GM21717 (cell line): ENCODE data around the gene ADISSP.

Experiments used
- ATAC-seq: cut with Tn5 transposase; IDR thresholded peaks from one replicate; pipeline ENCODE4 v1.9.1; 2021; ENCODE audit warnings: mild to moderate bottlenecking, moderate library complexity; ENCODE audit not compliant: unreplicated experiment

The ADISSP gene

DNA sequence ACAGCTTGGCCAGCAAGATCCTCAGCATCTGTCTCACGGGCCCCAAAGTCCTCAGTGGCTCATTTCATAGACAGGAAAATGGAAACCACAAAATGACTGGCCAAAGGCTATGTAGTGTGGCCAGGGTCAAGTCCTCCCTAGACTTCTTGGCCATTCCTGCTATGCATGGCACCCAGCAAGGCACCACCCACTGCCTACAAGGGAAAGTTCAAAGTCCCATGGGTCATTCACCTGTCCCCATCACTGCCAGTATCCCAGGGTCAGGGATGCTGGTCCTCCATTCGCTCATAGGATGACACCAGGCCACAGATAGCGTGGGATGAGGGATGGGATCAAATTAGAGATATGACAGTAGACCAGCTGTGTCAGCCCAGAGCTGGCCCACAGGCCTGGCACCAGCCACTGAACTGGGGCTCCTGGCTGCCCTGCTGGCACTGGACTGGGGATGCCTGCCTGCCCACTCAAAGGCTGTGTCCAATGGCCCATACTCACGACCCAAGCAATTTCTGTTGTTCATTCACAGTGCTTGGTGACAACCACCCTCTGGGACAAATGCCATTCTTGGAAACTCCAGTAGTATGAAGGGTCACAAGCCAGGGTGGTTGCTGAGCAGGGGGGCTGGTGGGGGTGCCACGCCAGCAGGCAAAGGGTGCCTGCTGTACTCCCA lies 11.6 kb downstream of the ADISSP start:
- ATAC-seq, result no peak

DNA sequence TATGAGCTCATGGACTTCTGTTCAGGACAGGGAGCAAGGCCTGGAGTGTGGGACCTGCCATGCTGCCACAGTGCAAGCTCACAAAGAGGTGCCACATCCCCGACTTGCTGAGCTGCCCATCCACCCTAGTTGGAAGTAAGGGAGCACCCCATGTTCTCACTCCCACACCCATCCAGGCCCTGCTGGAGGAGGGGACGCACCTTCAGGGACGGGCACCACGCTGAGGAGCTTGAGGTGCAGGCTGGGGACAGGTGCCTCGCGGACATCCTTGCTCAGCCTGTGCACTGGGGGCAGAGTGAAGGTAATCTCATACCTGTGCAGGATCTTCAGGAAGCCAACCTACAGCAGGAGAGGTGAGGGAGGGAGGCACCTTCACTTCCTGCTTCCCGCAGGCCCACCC lies 12.3 kb downstream of the ADISSP start:
- ATAC-seq, result no peak

DNA sequence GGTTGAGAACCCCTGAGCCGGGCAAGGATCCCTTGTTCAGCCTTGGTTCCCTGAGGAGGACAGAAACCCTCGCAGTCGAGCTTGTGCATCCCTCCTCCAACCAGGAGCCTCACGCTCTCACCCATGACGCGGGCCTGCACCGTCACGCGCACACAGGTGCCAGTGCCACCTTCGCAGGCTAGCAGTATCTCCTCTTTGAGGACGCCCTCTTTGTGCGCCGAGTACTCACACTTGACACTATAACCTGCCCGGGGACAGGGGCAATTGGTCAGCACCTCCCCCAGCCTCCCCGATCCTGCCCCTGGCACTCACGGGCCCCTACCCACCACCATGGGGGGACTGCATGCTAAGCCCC lies 13.3 kb downstream of the ADISSP start:
- ATAC-seq, result no peak

DNA sequence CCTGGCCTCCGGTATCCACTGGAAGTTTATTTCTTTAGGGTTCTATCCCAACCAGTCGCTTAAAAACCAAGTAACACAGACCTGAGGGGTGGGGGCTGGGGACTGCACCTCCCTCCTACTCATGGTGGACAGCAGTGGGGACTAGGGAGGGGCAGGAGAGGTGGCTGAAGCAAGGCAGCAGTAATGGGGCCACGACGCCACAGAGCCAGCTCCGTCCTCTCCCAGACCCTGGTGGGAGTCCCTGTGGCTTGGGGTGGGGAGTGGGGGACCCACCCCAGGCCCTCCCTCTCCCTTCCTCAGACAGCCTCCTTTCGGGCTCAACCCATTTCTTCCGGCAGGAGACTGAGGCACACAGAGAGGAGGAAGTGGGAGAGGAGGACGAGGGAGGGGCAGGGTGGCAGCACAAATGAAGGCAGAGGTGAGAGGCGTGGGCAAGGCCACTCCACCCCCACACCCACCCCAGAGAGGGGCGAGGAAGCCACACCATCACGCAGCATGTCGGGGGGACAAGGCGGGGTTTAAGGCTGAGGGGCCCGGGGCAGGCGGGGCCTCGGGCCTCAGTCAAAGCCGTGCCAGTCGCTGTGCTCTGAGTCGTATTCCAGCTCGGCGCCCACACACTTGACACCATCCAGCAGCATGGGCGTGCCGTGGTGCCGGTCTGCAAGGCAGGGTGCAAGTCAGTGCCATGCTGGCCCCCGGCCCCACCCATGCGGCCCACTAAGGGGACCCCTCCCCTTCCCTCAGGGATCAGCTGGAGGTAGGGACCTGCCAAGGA lies 13.9 kb downstream of the ADISSP start:
- ATAC-seq, result no peak

DNA sequence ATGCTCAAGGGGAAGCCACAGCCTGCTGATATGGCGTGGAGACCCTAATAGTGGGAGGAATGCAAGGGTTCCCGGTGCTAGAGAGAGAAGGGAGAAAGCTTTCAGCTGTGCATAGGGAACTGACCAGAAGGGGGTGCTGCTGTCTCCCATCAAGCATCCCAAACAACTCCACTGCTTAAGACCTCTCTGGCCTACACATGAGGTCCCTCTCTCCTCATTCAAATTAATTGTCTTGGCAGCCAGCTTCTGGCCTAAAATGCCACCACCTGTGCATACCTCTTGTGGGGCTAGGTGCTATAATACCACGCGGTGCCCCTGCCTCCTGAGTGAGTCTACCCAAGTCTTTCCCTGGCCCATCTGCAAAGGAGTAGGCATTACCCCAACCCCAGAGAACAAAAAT lies 14.5 kb downstream of the ADISSP start:
- no peak for ATAC-seq

DNA sequence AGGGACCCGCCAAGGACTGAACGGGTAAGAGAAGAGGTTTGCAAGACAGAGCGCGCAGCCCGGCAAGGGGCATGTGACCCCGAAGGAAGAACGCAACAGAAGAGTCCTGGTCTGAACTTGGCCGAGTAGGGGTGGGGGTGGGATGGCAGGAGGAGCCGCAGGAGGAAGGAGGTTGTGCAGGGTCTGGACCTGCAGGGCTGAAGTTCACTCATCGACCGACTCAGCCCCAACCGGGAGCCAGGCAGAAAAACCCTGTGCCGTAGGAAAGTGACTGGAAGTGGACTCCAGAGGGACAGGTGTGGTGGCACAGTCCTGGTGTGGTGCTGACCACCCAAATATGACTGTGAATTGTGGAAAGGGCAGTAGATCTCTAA lies 15.2 kb downstream of the ADISSP start:
- ATAC-seq, result no peak

DNA sequence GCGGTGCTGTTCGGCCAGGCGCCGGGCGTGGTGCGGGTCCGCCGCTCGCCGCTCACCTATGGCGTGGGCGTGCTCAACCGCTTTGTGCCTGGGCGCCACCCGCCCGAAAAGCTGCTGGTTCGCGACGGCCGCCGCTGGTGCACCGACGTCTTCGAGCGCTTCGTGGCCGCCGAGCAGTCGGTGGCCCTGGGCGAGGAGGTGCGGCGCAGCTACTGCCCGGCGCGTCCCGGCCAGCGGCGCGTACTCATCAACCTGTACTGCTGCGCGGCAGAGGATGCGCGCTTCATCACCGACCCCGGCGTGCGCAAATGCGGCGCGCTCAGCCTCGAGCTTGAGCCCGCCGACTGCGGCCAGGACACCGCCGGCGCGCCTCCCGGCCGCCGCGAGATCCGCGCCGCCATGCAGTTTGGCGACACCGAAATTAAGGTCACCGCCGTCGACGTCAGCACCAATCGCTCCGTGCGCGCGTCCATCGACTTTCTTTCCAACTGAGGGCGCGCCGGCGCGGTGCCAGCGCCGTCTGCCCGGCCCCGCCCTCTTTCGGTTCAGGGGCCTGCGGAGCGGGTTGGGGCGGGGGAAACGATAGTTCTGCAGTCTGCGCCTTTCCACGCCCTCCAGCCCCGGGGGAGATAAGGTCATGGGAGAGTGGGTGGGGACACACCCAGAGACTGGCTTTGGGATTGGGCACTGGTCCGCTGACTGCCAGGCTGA lies 15.7 kb downstream of the ADISSP start:
- ATAC-seq, result no peak

DNA sequence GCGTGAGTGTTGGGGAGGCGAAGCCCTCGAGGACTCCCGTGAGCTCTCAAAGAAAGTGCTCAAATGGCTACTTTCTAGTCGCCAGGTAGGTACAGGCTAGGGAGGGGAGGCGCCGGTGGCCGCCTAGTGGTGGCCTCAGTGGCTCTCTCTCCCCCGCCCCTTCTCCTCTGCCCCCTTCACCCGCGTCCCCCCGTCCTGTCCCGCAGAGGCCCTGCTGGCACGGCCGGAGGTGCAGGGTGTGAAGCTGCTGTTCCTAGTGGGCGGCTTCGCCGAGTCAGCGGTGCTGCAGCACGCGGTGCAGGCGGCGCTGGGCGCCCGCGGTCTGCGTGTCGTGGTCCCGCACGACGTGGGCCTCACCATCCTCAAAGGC lies 16.3 kb downstream of the ADISSP start:
- ATAC-seq, result no peak

DNA sequence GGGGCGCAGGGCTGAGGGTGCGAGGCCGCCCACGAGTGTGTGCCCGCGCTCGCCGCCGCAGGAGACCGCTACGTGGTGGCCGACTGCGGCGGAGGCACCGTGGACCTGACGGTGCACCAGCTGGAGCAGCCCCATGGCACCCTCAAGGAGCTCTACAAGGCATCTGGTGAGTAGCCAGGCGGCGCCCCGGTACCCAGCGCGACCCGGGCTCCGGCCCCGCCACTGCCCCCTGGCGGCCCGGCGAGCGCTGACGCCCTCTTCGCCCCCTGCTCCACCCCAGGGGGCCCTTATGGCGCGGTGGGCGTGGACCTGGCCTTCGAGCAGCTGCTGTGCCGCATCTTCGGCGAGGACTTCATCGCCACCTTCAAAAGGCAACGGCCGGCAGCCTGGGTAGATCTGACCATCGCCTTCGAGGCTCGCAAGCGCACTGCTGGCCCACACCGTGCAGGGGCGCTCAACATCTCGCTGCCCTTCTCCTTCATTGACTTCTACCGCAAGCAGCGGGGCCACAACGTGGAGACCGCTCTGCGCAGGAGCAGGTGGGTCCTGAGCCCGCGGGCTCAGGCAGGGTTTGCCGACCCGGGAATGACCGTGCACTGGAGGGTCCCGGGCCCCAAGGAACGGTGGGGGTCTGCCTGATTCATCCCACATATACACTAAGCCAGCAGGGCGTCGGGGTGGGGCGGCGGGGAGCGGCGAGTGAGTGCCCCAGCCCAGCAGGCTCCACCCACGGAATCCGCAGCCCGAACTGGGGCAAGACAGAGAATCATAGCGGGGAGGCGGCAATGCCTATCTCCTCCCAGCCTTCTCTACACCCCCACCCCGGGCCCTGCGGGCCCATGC lies 17.6 kb downstream of the ADISSP start:
- no peak for ATAC-seq

DNA sequence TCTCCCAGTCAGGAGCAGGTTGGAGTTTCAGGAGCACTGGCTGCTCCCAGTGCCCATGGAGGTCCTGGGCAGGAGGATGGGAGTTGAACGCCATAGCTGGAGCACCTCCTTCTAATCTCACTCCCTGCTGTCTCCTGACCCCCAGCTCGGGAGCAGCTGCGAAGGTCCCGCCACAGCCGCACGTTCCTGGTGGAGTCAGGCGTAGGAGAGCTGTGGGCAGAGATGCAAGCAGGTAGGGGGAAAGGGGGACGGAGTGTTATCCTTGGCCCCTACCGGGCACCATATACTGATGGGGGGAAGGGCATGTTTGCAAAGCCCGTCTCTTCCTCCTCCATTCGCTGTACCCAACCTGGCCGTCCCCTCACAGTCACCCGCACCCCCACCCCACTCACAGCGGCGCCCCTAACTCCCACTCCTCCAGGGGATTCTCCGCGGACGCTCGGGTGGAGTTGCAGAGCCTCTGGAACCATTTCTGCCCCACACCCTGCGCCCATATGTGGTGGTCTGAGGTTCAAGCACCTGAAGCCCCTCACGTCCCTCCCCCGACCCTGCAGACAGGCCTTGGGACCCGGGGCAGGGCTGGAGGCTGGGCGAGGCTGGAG lies 18.4 kb downstream of the ADISSP start:
- ATAC-seq, result no peak

DNA sequence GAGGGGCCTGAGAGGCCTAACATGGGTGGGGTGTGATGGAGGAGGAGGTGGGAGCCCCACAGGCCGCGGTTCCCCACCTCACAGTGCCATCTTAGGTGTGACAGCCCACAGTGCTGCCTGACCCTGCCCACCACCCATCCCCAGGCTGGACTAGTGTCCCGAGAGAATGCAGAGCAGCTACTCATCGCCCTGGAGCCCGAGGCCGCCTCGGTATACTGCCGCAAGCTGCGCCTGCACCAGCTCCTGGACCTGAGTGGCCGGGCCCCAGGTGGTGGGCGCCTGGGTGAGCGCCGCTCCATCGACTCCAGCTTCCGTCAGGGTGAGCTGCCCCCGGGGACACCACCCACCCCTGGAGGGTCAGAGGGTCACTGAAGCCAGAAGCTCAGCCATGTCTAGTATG lies 19.5 kb downstream of the ADISSP start:
- no peak for ATAC-seq

DNA sequence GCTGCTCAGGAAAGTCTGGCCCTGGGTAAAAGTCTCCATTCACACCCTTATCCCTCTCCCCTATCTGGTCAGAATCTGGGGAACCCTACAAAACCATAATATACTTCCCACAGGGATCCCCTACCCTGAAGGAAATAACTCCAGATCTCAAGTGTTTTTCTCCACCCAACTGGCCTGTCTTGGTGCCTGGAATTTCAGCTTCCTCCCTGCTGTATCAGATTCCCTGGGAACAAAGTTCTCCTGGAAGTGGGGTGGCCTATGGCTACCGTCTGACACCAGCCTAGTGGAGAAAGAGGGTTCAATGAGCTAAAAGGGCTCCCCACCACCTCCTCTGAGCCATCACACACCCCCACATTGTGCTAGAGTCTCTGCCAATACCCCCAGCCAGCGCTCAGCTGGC lies 20.1 kb downstream of the ADISSP start:
- ATAC-seq, result no peak

DNA sequence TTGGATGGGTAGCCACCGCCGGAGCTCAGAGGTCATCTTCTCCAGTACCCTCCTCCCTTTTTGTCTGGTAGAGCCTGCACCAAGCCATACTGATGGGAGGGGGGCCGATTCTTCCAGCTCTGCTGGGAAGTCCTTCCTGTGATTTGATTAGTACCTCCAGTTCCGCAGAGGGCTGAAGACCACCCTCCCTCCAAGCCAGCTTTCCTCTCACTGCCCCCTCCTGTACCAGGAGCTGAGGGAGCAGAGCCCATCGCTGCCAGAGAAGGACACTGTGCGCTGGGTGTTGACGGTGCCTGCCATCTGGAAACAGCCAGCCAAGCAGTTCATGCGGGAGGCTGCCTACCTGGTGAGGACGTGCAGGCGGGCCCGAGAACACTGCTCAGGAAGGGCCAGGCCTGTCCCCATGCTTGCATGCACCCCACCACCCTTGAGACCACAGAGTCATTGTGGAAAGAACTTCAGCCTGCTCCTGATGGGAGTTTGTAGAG lies 21.8 kb downstream of the ADISSP start:
- no peak for ATAC-seq

DNA sequence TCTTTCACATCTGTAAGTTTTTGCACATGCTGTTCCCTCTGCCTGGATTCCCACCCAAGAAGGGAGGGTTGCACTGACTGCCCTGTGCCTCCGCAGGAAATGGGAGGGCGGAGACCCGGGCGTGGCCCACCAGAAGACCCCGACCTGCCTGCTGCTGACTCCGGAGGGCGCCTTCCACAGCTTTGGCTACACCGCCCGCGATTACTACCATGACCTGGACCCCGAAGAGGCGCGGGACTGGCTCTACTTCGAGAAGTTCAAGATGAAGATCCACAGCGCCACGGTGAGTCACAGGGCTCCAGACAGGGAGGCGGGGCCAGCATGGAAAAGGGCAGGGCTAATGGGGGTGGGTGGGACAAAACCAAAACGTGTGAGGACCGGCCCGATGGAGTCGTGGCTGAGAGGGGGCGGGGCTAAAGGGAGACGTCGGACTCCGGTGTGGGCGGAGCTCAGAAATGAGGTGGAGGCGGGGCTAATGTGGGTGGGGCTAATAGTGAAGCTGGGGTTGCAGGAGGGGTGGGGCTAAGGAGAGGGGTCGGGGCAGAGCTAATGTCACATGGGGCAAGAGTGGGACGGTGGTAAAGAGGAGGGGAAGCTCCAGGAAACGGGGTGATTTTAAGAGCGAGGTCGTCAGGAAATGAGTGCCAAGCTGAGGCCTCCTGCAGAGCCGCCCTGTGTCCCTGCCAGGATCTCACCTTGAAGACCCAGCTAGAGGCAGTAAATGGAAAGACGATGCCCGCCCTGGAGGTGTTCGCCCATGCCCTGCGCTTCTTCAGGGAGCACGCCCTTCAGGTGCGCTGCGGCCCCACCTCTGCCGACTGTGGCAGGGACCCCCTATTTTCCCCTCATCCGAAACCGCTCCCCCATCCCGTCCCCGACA lies 22.5 kb downstream of the ADISSP start:
- no peak for ATAC-seq

DNA sequence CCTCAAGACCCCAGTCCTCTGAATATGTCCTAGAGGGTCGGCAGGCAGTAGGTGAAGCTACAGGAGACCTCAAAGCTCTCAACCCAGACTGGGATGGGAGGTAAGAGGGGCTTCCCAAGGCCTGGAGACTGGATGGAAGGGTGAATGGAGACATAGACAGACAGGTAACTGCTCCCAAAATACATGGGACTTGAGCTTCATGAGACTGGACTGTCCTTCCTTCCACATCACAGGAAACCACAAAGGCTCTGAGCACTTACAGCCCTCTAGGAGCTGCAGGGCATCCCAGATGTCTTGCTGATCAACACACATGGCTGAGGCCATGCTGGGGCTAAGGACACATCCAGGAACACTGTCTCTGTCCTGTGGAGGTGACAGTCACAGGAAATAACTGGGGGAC lies 23.5 kb downstream of the ADISSP start:
- ATAC-seq, result no peak

DNA sequence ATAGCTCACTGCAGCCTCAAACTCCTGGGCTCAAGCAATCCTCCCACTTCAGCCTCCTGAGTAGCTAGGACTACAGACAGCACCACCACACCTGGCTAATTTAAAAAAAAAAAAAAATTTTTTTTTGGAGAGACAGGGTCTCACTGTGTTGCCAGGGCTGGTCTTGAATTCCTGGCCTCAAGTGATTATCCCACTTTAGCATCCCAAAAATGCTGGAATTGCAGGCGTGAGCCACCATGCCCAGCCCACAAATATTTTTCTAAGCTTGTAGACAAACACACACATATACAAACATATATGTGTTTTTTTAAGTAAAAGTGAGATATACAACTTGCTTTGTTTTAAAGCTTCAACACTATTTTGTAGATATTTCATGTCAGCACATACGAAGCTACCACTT lies 24.3 kb downstream of the ADISSP start:
- ATAC-seq, result no peak

DNA sequence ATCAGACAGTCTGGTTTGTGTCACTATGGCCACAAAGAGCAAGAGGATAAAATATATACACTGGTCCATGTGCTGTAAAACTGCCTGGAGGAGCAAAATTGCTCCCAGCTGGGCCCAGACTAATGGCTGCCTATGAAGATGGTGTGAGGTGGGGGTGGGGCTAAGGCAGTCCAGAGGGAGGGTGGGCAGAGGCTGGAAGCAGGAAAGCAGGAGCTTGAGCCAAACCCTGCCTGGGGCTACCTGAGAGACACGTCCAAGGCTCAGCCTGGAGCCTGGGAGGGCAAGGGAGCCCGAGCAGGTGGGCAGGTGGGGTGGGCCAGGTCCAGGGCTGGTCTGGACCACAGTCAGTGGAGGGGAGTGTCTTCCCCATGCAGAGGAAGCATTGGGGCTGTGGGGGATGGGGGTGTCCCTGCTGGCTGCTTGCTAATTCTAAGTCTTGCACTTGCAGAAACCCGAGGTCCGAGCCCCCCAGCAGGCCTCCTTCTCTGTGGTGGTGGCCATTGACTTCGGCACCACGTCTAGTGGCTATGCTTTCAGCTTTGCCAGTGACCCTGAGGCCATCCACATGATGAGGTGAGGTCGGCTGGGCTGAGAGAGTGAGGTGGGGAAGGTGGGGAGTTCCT lies 25.6 kb downstream of the ADISSP start:
- no peak for ATAC-seq

DNA sequence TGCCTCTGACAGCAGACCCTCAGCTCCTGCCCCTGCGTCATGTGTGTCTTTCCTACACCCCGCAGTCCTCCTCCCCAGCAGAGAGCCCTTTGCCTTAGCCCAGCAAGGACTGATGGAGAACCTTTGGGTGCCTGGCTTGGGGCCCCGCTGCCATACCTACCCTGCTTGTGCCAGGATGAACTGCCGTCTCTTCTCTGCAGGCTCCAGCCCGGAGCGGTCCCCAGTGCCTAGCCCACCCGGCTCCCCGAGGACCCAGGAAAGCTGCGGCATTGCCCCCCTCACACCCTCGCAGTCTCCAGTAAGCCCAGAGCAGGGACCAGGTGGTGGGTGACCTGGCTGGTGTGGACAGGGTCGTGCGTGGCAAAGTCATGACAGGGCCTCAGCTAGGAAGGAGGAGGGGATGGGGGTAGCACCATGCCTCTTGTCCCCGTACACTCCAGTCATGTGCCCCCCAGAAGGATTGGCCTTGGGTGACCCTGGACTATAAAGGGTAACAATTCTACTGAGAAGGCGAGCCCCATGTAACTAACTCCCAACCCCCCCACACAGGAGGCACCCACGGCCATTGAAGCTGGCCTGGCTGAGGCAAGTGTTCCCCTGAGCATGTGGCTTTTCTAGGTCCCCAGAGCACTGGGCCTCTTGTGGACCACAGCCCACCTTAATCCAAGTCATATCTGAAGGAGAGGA lies 26.8 kb downstream of the ADISSP start:
- ATAC-seq, result no peak

DNA sequence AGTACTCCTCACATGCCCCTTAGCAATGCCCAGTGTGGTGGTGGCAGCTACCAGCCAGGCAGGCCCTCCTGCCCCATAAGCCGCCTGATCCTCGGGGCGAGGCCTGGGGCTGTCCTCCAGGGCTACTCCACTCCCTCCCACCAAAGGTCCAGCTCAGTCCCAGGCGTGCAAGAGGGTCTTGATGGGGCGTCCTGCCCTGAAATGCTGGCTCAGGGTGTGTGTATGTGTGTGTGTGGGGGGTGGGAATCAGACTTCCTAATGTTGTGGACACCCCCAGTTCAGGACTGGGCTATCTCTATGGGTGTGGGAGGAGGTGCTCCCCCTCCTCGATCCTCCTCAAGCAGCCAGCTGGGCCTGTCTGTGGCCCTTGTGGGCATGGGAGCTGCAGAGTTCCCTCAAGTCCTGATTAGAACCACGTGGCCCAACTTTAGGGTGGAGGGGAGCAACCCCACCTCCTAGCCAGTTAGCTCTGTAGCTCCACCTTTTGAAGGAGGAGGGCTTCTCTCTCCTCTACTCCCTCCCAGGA lies 27.6 kb downstream of the ADISSP start:
- no peak for ATAC-seq
